RWPE2 (cell line): ENCODE results near the gene TBX2.

ENCODE experiments used
- ATAC-seq: fragments of 200-7000 bp; cut with Tn5 transposase; 3 replicates; pipeline ENCODE4 v1.9.1; 2021; ENCODE audit warnings: low read depth
- DNase-seq: peaks from one replicate; pipeline ENCODE4 v3.0.0-alpha.2; 2020; ENCODE audit warnings: low spot score
- H3K27ac ChIP-seq: fragments of 450-650 bp; 2 replicates; pipeline ENCODE4 v1.5.1; 2017; ENCODE audit warnings: mild to moderate bottlenecking; ENCODE audit not compliant: poor library complexity, severe bottlenecking
- H3K27me3 ChIP-seq: fragments of 250-450 bp; sonication (Bioruptor Pico); 2 replicates; pipeline ENCODE4 v1.5.1; 2021; ENCODE audit warnings: mild to moderate bottlenecking, moderate library complexity; ENCODE audit not compliant: insufficient read depth, poor library complexity, severe bottlenecking
- H3K36me3 ChIP-seq: fragments of 250-450 bp; sonication (Bioruptor Pico); 2 replicates; pipeline ENCODE4 v1.5.1; 2020; ENCODE audit warnings: low read depth, mild to moderate bottlenecking, moderate library complexity
- H3K4me1 ChIP-seq: fragments of 250-450 bp; sonication (Bioruptor Pico); 2 replicates; pipeline ENCODE4 v1.5.1; 2021; ENCODE audit warnings: mild to moderate bottlenecking, moderate library complexity; ENCODE audit not compliant: insufficient read depth, poor library complexity, severe bottlenecking
- H3K4me3 ChIP-seq: fragments of 250-450 bp; sonication (Bioruptor Pico); 2 replicates; pipeline ENCODE4 v1.5.1; 2021; ENCODE audit warnings: mild to moderate bottlenecking, moderate library complexity; ENCODE audit not compliant: severe bottlenecking
- H3K9me3 ChIP-seq: fragments of 250-450 bp; sonication (Bioruptor Pico); 2 replicates; pipeline ENCODE4 v1.5.1; 2021; ENCODE audit warnings: mild to moderate bottlenecking, moderate library complexity; ENCODE audit not compliant: severe bottlenecking
- TF ChIP-seq, protein P1 (sequence below): fragments of 450-650 bp; IDR thresholded peaks from one replicate; pipeline ENCODE4 v1.5.1; 2017; ENCODE audit warnings: mild to moderate bottlenecking, moderate library complexity; ENCODE audit not compliant: poor library complexity, severe bottlenecking

TBX2 gene

GRCh38 chr17:61420745-61421398, 21.2 kb downstream of the TBX2 start:
- TF ChIP-seq, protein P1, sequence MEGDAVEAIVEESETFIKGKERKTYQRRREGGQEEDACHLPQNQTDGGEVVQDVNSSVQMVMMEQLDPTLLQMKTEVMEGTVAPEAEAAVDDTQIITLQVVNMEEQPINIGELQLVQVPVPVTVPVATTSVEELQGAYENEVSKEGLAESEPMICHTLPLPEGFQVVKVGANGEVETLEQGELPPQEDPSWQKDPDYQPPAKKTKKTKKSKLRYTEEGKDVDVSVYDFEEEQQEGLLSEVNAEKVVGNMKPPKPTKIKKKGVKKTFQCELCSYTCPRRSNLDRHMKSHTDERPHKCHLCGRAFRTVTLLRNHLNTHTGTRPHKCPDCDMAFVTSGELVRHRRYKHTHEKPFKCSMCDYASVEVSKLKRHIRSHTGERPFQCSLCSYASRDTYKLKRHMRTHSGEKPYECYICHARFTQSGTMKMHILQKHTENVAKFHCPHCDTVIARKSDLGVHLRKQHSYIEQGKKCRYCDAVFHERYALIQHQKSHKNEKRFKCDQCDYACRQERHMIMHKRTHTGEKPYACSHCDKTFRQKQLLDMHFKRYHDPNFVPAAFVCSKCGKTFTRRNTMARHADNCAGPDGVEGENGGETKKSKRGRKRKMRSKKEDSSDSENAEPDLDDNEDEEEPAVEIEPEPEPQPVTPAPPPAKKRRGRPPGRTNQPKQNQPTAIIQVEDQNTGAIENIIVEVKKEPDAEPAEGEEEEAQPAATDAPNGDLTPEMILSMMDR: no peak
- ATAC-seq: no peak

DNA sequence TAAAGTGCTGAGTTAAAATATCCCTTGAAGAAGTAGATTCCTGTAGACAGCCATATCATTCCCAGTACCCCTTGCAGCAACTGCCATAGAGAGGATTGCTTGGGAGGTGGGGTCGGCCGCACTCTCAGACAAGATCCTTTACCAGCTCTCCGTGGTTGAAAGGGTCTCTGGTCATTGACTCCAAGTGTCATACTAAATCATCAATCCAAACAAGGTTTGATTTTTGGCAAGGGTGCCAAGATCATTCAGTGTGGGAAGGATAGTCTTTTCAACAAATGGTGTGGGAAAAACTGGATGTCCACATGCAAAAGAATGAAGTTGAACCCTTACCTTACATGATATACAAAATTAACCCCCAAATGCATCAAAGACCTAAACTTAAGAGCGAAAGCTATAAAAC, 21.8 kb downstream of the TBX2 start:
- TF ChIP-seq, protein P1: no peak
- no peak for DNase-seq

More at GRCh38 chr17:61420745-61421398, 21.2 kb downstream of the TBX2 start:
- no peaks in the 10 kb centered on the region for H3K9me3 ChIP-seq
- no peaks in the 10 kb centered on the region for H3K27me3 ChIP-seq
- no peaks in the 10 kb centered on the region for H3K36me3 ChIP-seq
- peaks cover 6% of the 10 kb centered on the region for H3K4me1 ChIP-seq
- H3K27ac ChIP-seq: no peak overlapping the region
- no peak for DNase-seq
- H3K4me3 ChIP-seq: no peak overlapping the region

DNA sequence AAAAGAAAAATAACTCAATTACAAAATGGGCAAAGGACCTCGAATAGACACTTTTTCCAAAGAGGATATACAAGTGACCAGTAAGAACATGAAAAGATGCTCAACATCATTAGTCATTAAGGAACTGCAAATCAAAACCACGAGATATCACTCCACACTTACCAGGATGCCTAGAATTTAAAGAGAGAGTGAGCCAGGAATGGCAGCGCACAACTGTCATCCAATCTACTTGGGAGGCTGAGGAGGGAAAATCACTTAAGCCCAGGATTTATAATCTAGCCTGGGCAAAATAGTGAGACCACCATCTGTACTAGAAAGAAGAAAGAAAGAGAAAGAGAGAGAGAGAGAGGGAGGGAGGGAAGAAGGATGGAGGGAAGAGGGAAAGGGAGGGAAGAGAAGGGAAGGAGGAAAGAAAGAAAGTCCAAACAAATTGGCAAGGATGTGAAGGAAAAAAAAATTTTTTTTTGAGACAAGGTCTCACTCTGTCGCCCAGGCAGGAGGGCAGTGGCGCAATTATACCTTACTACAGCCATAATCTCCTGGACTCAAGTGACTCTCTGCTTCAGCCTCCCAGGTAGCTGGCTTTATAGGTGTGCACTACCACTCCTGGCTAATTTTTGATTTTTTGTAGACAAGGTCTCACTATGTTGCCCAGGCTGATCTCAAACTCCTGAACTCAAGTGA, 22.6 kb downstream of the TBX2 start:
- Histone ChIP-seq H3K36me3 (no peaks in the 10 kb centered on the region), H3K4me3 (no peak overlapping the region), H3K27me3 (no peaks in the 10 kb centered on the region), H3K4me1 (peaks cover 6% of the 10 kb centered on the region), H3K27ac (no peak overlapping the region), H3K9me3 (no peaks in the 10 kb centered on the region)
- DNase-seq: no peak
- TF ChIP-seq, protein P1: no peak
- ATAC-seq: no peak

More for the DNA sequence above, 21.8 kb downstream of the TBX2 start:
- Histone ChIP-seq H3K27ac (no peak overlapping the region), H3K4me1 (peaks cover 6% of the 10 kb centered on the region), H3K4me3 (no peak overlapping the region), H3K9me3 (no peaks in the 10 kb centered on the region), H3K27me3 (no peaks in the 10 kb centered on the region), H3K36me3 (no peaks in the 10 kb centered on the region)
- no peak for ATAC-seq

- Histone ChIP-seq H3K27me3 (no peaks in the 10 kb centered on the region), H3K9me3 (no peaks in the 10 kb centered on the region), H3K4me3 (no peak overlapping the region), H3K4me1 (peaks cover 6% of the 10 kb centered on the region), H3K36me3 (no peaks in the 10 kb centered on the region), H3K27ac (no peak overlapping the region)
- DNase-seq (no peak), ATAC-seq (no peak)
- TF ChIP-seq, protein P1: no peak
Measured at GRCh38 chr17:61422869-61423268, 23.2 kb downstream of the TBX2 start.
